Spleen (tissue), 7 donors: ENCODE data around the gene HIPK2.

Experiments
- POLR2AphosphoS5 ChIP-seq, 3 donors: sonication (generic); formaldehyde crosslinking; IDR thresholded peaks; one replicate each; pipeline ENCODE4 v1.5.1; 2017; ENCODE audit warnings: antibody characterized with exemption in 3 of 3
- TF ChIP-seq, protein P1 (sequence below), 11 experiments: fragments of 200-600 bp in 7 of 11; fragments of 450-650 bp in 4 of 11; sonication (generic) in 4 of 11; IDR thresholded peaks in 8 of 11; conservative IDR thresholded peaks in 3 of 11; 1 replicate in 7 of 11; 2 replicates in 4 of 11; pipeline versions ENCODE4 v1.4.0 to v1.8.0; 2016 to 2021; ENCODE audit warnings: antibody characterized with exemption in 11 of 11, inconsistent platforms in 4 of 11, mild to moderate bottlenecking in 1 of 11
- donor health status: DM: no; HTN: no; CAD: no; lungs with moderate emphysema.
- donor health status: DM: no; HTN: no; CAD: no.
- donor health status: DM: no; HTN: no; CAD: no.

DNA sequence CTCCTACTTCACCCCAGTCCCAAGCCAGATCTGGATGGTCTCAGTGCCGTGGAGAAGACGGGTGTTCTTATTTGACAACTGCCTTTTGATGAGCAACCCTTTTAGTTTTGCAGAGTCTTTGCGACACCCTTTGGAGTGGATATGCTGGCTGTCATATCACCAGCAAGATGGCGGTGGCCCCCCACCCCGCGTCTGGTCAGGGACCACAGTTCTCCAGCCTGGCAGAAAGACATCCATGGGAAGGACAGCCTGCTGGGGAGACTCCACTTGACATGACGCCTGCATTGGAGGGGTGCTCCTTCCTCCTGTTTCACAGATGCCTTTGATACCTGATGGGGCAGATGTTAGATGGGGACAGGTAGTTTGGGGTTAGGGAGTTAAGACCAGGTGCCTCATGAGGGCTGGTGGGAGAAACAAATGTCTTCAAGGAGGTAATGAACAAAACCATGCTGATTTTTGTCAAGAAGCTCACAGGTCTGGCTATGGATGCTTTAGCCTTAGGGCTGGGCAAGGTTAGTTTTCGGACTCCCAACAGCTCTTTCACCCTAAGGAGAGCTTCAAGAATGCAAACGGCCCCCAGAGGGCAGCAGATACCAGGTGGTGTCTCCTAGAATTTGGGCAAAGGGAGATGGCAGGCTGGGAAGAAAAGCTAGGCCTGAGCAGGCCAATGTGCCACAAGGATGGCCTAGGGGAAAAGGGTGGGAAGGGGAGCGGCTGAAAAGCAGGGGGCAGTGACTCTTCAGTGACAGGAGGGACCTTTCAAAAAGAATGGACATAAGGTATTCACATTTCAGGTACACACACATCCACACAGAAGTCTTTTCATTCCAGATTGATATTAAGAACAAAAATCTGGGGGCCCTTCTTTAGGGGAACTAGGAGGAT, 159.1 kb downstream of the HIPK2 start:
- no peak for TF ChIP-seq POLR2AphosphoS5 (IDR thresholded peaks at IDR 0.05)
- TF ChIP-seq, protein P1, sequence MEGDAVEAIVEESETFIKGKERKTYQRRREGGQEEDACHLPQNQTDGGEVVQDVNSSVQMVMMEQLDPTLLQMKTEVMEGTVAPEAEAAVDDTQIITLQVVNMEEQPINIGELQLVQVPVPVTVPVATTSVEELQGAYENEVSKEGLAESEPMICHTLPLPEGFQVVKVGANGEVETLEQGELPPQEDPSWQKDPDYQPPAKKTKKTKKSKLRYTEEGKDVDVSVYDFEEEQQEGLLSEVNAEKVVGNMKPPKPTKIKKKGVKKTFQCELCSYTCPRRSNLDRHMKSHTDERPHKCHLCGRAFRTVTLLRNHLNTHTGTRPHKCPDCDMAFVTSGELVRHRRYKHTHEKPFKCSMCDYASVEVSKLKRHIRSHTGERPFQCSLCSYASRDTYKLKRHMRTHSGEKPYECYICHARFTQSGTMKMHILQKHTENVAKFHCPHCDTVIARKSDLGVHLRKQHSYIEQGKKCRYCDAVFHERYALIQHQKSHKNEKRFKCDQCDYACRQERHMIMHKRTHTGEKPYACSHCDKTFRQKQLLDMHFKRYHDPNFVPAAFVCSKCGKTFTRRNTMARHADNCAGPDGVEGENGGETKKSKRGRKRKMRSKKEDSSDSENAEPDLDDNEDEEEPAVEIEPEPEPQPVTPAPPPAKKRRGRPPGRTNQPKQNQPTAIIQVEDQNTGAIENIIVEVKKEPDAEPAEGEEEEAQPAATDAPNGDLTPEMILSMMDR (IDR thresholded peaks at IDR 0.05 in 8 of 11, conservative IDR thresholded peaks at IDR 0.05 in 3 of 11): peak in 9 of 11 experiments; percentile 9 to 55 (median 38)
